ENCODE results near the gene DUT. TPM values are rescaled to one million over a fixed set of nuclear protein-coding genes. Genes with fewer than 3 reads are reported as not detected.

Gene DUT
- total RNA-seq, 1 experiment from 2014 or later: 84.1 TPM

DNA sequence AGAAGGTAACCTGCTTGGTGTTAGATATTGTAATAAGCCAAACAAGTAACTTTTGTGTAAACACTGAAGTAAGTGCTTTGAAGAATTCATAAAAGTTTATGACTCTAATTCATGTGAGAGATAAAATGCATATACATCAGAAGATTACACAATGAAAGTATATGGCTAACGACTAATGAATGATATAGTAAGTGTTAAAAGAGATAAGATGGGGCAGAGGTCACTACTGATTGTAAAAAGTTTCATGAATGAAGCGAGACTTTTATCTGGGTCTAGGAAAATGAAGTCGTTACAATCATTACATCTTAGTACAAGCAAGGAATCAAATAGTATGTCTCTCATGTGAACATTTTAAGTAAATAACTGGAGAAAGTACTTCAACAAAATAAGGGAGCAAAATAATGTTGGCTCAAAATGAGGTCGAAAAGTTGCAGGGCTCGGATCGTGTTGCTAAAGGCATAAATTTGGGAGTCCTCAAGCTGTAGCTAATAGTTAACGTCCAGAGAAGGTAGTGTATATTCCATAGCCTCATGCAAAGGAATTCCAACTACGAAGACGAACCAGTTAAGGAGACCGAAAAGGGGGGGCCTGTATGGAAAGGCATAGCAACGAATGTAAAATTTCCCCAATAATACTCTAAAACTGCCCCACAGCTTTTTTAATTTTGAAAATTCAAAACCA lies 984 bp upstream of the DUT start:
- DNase-seq: peak in 1 of 2 experiments; percentile 24
- POLR2A ChIA-PET: interaction anchor here (0.6 kb wide), 1 partner anchor 152 kb away, joined by 3 read pairs; no protein-coding TSS in a partner anchor
- Mint-ChIP-seq H3K27ac (ENCODE audit: unreplicated experiment) (peak overlapping the region; percentile 98), H3K27me3 (ENCODE audit: insufficient read depth, unreplicated experiment) (no peaks in the 10 kb centered on the region), H3K4me1 (ENCODE audit: low read depth, unreplicated experiment) (peaks cover 16% of the 10 kb centered on the region), H3K36me3 (ENCODE audit: insufficient read depth, unreplicated experiment) (peaks cover 15% of the 10 kb centered on the region), H3K9me3 (ENCODE audit: unreplicated experiment) (no peaks in the 10 kb centered on the region), H3K4me3 (ENCODE audit: unreplicated experiment) (peak overlapping the region; percentile 99)
- no peaks in the 10 kb centered on the region for H3K9me3 ChIP-seq
- intact Hi-C loops (cut with micrococcal nuclease; ENCODE audit: unreplicated experiment): loop anchor here (10.0 kb wide), 1 partner anchor 715 kb away; the partner anchor contains the start of gene SECISBP2L
- peak overlapping the region; percentile 92 for H3K4me3 ChIP-seq (ENCODE audit: low read depth, low read length)
- no peaks in the 10 kb centered on the region for H3K36me3 ChIP-seq (ENCODE audit: control insufficient read depth, insufficient read depth, low read length)
- BruUV-seq (replicated peaks): TSS peak; percentile 71
- 0 out of 2 replicates have a peak, but pooled peaks cover 3% of the 10 kb centered on the region for H3K4me1 ChIP-seq
- TF ChIP-seq, protein P1, sequence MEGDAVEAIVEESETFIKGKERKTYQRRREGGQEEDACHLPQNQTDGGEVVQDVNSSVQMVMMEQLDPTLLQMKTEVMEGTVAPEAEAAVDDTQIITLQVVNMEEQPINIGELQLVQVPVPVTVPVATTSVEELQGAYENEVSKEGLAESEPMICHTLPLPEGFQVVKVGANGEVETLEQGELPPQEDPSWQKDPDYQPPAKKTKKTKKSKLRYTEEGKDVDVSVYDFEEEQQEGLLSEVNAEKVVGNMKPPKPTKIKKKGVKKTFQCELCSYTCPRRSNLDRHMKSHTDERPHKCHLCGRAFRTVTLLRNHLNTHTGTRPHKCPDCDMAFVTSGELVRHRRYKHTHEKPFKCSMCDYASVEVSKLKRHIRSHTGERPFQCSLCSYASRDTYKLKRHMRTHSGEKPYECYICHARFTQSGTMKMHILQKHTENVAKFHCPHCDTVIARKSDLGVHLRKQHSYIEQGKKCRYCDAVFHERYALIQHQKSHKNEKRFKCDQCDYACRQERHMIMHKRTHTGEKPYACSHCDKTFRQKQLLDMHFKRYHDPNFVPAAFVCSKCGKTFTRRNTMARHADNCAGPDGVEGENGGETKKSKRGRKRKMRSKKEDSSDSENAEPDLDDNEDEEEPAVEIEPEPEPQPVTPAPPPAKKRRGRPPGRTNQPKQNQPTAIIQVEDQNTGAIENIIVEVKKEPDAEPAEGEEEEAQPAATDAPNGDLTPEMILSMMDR (IDR thresholded peaks at IDR 0.05; ENCODE audit: insufficient read depth in 1 of 2, low read depth in 1 of 2, low read length in 1 of 2, severe bottlenecking in 1 of 2, unreplicated experiment in 1 of 2): no peak
- CTCF ChIA-PET: interaction anchor here (0.6 kb wide), 1 partner anchor 24 kb away, joined by 3 read pairs; no protein-coding TSS in a partner anchor
- H3K27me3 ChIP-seq (replicated peaks; ENCODE audit: control insufficient read depth, insufficient read depth, low read length): no peaks in the 10 kb centered on the region

DNA sequence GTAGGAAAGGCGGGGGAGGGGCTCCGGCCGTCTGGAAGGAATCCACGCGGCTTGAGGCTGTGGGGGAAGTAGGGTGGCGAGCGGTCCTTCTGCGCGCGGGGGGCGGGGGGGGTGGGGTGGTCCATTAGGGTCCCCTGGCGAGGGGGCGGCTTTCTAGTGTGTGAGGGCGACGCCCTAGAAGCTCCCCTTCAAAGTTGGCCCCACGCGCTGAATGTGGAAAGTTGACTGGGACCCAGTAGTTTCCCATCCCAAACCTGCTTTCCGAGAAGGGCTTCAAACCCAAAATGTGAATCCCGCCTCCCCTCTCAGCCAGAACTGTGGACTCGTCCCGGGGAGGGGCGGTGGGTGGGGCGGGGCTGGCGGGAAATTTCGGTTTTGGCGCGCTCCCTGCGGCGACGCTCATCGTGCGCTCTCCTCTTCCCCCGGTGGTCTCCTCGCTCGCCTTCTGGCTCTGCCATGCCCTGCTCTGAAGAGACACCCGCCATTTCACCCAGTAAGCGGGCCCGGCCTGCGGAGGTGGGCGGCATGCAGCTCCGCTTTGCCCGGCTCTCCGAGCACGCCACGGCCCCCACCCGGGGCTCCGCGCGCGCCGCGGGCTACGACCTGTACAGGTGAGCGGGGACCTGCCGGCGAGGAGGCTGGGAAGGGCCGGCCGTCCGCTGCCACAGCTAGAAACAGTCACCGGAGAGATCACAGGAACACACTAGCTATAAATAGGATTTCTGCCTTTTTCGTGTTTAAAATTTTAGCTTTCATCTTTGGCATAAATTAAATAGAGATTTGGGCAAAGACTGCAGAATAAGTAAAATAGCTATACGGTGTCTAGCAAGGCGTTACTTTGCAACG lies 790 bp downstream of the DUT start:
- Mint-ChIP-seq H3K4me1 (ENCODE audit: low read depth, unreplicated experiment) (peaks cover 16% of the 10 kb centered on the region), H3K36me3 (ENCODE audit: insufficient read depth, unreplicated experiment) (peaks cover 25% of the 10 kb centered on the region), H3K4me3 (ENCODE audit: unreplicated experiment) (peak overlapping the region; percentile 99), H3K9me3 (ENCODE audit: unreplicated experiment) (no peaks in the 10 kb centered on the region), H3K27ac (ENCODE audit: unreplicated experiment) (peak overlapping the region; percentile 98), H3K27me3 (ENCODE audit: insufficient read depth, unreplicated experiment) (no peaks in the 10 kb centered on the region)
- Histone ChIP-seq H3K4me3 (ENCODE audit: low read depth, low read length) (peak overlapping the region; percentile 92), H3K9me3 (no peaks in the 10 kb centered on the region), H3K36me3 (ENCODE audit: control insufficient read depth, insufficient read depth, low read length) (no peaks in the 10 kb centered on the region), H3K4me1 (0 out of 2 replicates have a peak, but pooled peaks cover 3% of the 10 kb centered on the region), H3K27me3 (replicated peaks; ENCODE audit: control insufficient read depth, insufficient read depth, low read length) (no peaks in the 10 kb centered on the region)
- BruUV-seq (replicated peaks): no TSS peak
- peak; percentile 66 to 75 for DNase-seq
- TF ChIP-seq, protein P1 (IDR thresholded peaks at IDR 0.05; ENCODE audit: insufficient read depth in 1 of 2, low read depth in 1 of 2, low read length in 1 of 2, severe bottlenecking in 1 of 2, unreplicated experiment in 1 of 2): no peak
- CTCF ChIA-PET: interaction anchor here (0.6 kb wide), 2 partner anchors 20 to 1016 kb away, joined by 4 to 6 read pairs; no protein-coding TSS in a partner anchor
- POLR2A ChIA-PET: interaction anchor here (0.6 kb wide), 1 partner anchor 493 kb away, joined by 8 read pairs; no protein-coding TSS in a partner anchor
- intact Hi-C loops (cut with micrococcal nuclease; ENCODE audit: unreplicated experiment): loop anchor here (10.0 kb wide), 1 partner anchor 713 kb away; the partner anchor contains the start of gene SECISBP2L

DNA sequence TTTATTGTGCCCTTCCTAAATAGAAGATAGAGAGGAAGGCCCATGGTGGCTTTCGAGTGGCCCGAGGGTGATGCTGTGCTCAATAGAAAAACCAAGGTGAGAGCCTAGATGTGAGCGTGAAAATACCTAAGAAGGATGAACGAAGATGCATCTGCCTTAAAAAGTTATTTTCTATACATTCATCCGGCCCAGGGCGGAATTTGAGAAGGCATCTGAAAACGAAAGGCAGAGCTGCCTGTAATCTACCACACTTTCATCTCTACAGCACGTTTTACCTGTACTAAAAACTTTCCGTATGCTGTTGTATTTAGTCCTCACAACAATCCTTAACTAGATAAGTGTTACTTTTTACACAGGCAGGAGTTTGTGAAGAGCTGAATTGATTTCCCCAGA lies 1.4 kb downstream of the DUT start:
- H3K27ac Mint-ChIP-seq (ENCODE audit: unreplicated experiment): peak overlapping the region; percentile 98
- Histone ChIP-seq H3K27me3 (replicated peaks; ENCODE audit: control insufficient read depth, insufficient read depth, low read length) (no peaks in the 10 kb centered on the region), H3K4me1 (0 out of 2 replicates have a peak, but pooled peaks cover 3% of the 10 kb centered on the region), H3K4me3 (ENCODE audit: low read depth, low read length) (peak overlapping the region; percentile 92), H3K9me3 (no peaks in the 10 kb centered on the region), H3K36me3 (ENCODE audit: control insufficient read depth, insufficient read depth, low read length) (no peaks in the 10 kb centered on the region)
- ChIA-PET CTCF (no interaction called here), POLR2A (no interaction called here)
- TF ChIP-seq, protein P1 (IDR thresholded peaks at IDR 0.05; ENCODE audit: insufficient read depth in 1 of 2, low read depth in 1 of 2, low read length in 1 of 2, severe bottlenecking in 1 of 2, unreplicated experiment in 1 of 2): no peak
- no peak for DNase-seq
- H3K4me1 Mint-ChIP-seq (ENCODE audit: low read depth, unreplicated experiment): peaks cover 16% of the 10 kb centered on the region
- H3K27me3 Mint-ChIP-seq (ENCODE audit: insufficient read depth, unreplicated experiment): no peaks in the 10 kb centered on the region
- peak overlapping the region; percentile 99 for H3K4me3 Mint-ChIP-seq (ENCODE audit: unreplicated experiment)
- H3K9me3 Mint-ChIP-seq (ENCODE audit: unreplicated experiment): no peaks in the 10 kb centered on the region
- TSS peak; percentile 59 for BruUV-seq (replicated peaks)
- H3K36me3 Mint-ChIP-seq (ENCODE audit: insufficient read depth, unreplicated experiment): peaks cover 27% of the 10 kb centered on the region
- intact Hi-C loops (cut with micrococcal nuclease; ENCODE audit: unreplicated experiment): loop anchor here (10.0 kb wide), 1 partner anchor 712 kb away; the partner anchor contains the start of gene SECISBP2L
